ENCODE measurements around the gene CATSPERD.
A peak's percentile ranks its signal among the peaks of the same experiment; 100 is the strongest.

Gene CATSPERD, protein sequence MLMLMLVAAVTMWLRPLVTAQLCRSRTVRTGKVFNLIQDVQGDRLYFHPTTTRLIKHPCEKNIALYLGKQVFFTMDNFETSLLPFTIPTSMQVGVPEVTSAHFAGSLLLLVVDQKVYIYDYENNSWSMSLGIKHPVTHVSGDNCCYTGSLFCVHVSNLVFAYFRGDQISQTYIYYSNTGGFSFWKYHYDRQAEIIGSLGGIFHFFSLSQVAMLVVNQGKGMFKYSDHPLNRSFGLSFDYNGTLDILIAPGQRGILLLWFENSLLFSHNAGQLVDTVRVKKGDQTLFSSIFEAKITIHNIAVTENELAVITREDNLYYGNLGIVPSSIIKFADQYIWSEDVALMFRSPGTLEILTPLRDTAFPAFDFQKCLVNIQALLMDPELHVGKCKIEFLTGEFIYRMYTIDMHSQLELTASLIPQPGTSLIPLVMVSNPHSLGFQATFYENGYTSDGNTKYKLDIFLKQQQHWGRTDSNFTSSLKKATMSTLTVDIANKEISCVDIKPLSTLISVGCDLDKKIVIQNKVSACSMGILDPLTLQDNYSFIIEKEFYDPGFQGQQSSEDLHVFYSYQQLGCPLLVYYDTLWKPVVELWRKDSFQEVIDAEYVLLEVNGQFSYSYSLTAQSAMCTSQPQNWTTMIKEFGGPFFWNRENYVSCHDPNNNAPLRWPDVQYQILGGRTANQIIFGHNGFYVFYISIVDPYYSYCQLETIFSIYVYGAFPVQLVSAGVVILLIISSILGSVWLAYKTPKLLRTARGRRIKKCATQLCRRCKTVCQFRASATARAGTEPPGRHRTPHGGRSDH

GRCh38 chr19:5719961-5720790 lies at the start of gene CATSPERD, which contains the start of gene LONP1:
CATSPERD (plus strand) TSS chr19:5720637; CDS start chr19:5720738, 101 bp downstream.
LONP1 (minus strand) TSS chr19:5720146; CDS start chr19:5720132, 14 bp downstream.
- DNase-seq = peak; percentile 93

- DNase-seq = no peak
Observed at GRCh38 chr19:5671600-5671999, 48.8 kb upstream of the CATSPERD start.

DNA sequence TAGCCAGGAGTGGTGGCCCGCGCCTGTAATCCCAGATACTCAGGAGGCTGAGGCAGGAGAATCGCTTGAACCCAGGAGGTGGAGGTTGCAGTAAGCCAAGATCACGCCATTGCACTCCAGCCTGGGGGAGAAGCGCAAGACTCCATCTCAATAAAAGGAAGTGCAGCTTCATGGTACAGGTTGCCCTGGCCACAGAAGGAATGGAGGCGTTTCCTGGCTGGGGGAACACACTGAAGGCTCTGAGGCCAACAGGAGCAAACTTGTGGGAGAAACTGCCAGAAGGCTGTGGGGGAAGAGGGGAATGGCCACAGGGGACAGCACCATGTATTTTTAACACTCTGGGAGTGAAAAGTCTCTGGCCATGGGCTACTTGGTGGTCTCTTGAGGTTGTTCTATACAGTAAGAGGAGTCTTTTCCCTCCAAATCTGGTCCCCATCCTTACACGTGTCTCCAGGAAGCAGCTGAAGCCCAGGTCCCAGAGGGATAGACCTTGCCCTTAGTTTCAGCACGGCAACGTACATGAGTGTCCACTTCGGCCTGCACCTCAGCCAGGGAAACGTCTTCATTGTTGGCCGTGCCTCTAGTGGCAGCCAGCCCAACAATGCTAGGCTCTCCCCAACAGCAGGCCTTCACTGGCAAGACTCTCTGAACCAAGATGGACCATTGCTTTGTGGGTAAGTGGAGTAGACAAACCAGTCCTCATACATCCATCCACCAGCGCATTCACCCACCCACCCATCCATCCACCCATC lies 47.6 kb upstream of the CATSPERD start:
- no peak for DNase-seq

DNA sequence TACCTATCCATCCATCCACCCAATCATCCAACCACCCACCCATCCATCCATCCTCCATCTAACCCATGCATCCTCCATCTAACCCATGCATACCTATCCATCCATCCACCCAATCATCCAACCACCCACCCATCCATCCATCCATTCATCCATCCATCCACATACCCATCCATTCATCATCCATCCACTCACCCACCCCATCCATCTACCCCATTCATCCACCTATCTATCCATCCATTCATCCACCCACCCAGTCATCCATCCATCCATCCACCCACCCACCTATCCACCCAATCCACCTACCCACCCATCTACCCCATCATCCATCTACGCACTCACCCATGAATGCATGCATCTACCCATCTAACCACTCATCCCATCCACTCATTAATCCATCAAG lies 46.7 kb upstream of the CATSPERD start:
- no peak for DNase-seq

DNA sequence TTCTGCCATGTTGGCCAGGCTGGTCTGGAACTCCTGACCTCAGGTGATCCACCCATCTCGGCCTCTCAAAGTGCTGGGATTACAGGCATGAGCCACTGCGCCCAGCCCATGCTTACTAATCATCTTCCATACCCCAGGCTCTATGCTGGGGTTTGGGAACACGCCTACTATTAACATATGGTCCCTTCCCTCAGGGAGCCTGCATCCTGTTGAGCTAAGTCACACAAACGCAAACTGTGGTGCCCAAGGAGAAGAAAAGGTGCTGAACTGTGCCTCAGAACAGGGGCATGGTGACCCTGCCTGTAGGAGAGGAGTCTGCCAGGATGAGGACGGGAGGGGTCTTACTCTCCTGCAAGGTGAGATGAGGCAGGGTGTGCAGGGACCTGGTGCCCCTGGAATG lies 45.7 kb upstream of the CATSPERD start:
- no peak for DNase-seq

DNA sequence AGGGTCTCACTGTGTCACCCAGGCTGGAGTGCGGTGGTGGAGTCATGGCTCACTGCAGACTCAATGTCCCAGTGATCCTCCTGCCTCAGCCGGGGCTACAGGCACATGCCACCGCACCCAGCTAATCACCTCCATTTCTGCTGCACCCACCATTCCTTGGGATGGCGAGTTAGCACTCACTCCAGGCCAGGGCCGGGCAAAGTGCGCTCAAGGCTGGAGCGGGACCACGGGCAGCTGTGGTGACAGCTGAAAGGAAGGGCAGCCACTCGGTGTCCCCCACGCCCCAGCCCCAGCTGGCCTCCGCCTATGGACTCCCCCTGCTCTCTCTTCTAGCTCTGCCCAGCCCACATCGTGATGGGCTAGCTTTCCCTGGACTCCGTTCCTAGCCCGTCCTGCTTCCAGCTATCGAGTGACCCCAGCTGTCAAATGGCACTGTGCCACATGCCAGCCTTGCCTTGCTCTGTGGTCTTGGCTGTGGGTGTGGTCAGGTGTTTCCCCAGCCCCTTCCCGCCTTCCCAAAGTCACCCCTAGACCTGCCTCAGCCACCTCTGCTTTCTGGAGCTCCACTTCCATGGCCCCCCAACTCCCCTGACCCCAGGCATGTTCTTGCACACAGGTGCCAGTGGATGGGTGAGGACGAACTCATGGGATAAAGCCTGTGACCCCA lies 44.2 kb upstream of the CATSPERD start:
- no peak for DNase-seq

GRCh38 chr19:5676772-5677105 lies 43.7 kb upstream of the CATSPERD start:
- DNase-seq = no peak

GRCh38 chr19:5677136-5677535 lies 43.3 kb upstream of the CATSPERD start:
- DNase-seq = no peak

DNA sequence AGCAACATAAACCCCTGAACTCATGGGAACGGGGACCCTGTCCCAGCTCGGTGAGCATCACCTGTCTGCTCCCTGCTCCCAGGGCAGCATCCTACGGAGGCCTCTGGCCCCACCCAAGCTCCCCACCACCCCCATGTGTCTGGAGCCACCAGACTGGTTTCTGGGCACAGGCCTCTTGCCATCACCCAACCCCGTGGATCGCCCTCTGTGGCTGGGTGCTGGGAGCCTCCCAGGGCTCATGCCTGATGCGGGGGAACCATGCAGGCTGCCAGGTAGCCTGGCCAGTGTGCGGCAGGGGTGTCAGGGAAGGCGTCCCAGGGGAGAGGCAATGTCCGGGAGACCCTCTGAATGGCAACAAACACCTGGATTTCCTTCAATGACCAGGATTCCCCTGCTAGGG lies 42.9 kb upstream of the CATSPERD start:
- DNase-seq = no peak

DNA sequence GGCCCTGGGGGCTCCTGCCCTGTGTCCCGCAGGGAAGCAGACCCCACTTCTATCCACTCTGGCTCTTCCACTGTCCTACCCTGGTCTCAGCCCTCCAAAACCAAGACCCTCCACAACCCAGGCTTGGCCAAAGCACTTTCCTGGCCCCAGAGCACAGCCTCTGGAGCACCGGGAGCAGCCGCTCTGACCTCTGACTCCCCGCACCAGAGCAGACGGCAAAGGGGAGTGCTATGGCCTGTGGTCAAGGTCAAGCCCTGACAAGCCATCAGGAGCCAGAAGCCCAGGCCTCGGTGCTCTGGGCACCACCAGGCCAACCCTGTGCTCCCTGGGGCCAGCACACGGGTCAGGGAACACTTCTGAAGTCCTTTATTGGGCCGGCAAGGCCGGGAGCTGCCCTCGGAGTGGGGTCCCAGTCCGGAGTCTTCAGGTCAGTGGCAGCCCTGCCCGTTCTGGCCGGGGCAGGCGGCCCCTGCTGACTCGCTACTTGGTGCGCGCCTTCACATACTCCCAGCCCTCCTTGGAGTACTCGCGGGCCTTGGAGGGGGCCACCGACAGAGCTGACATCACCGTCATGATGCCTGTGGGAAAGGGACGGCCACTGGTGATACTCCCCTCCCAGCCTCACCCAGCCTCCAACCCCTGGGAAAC lies 42.2 kb upstream of the CATSPERD start:
- DNase-seq = no peak

DNA sequence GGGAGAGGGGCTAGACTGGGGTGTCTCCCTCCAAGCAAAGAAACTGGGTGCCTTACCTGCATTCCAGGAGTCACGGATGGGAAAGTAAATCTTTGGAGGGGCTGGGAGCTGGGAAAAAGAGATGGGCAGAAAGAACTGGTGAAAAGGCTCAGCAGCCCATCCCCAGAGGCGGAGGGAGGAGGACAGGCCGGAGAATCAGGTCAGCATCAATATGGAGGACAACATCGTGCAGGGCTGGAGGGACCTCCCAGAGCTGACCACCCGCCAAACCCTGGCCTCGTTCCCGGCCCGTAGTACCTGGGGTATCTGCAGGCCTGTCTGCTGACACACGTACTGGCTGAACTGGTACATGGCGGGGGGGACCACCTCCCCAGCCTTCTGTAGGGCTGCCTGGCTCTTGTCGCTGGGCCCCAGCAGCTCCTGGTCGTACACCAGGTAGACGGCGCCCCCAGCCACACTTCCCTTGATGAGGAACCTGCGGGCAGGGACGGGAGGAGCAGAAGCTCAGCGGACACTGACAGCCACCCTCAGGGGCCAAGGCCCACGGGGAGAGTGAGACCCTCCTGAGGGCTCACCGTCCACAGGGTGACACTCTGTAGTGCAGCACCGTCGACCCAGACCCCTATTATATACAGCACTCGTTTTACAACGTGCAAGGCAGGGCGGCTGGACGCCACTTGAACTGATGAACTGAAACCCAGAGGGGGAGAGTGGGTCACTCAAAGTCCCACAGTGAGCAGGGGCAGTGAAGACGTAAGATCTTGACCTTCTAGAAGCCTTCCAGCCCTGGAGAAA lies 41.0 kb upstream of the CATSPERD start:
- no peak for DNase-seq

DNA sequence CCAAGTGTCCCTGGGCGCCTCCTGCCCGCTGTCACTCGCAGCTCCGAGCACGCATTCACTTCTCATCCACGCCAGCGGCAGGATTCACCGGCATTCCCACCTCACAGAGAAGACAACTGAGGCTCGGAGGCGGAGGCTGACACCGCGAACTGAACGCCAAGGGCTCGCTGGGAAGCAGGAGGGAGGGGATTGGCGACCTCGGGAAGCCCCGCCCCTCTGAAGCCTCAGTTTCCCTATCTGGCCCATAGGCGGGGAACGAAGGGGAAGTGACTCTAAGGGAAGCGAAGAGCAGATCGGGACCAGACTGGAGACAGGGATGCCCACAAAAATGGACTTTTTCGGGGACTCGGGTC lies 40.4 kb upstream of the CATSPERD start:
- no peak for DNase-seq

GRCh38 chr19:5680437-5681368 lies 39.7 kb upstream of the CATSPERD start, which contains the start of the genes HSD11B1L and MICOS13:
HSD11B1L (plus strand) TSS chr19:5681027; CDS start chr19:5684833, 3,806 bp downstream.
MICOS13 (minus strand) TSS chr19:5680516; CDS start chr19:5680486, 30 bp downstream.
- DNase-seq = peak; percentile 92

GRCh38 chr19:5681391-5682106 lies 38.9 kb upstream of the CATSPERD start:
- no peak for DNase-seq

GRCh38 chr19:5682107-5682482 lies 38.3 kb upstream of the CATSPERD start:
- no peak for DNase-seq

- no peak for DNase-seq
Observed at GRCh38 chr19:5683177-5683886, 37.1 kb upstream of the CATSPERD start.

DNA sequence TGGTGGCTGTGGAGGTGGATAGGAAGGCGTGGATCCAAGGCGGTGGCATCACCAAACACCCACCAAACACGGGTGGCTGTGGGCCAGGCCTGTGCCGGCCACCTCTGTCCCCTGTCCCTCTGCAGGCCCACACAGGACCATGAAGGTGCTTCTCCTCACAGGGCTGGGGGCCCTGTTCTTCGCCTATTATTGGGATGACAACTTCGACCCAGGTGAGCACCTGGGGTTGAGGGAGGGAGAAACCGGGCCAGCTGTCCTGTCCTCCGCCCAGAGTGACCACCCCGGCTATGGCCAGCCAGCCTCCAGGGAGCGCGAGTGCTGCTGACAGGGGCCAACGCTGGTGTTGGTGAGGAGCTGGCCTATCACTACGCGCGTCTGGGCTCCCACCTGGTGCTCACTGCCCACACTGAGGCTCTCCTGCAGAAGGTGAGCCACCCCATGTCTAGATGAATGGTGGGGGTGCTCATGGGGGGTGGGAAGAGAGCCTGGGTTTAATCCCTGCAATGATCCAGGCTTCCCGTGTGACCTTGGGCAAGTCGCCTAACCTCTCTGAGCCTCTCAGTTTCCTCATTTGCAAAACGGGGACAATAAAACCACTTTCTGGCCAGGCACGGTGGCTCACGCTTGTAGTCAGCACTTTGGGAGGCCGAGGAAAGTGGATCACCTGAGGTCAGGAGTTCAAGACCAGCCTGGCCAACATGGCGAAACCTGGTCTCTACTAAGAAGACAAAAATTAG lies 35.6 kb upstream of the CATSPERD start:
- DNase-seq = no peak

Data from SHP77 treated with DMSO at 0.1 percent for 48 hours (cell line).